Stimulated activated CD4-positive, alpha-beta T cell treated with anti-CD3 and anti-CD28 coated beads, TNF-alpha, amount 100 ng/mL, for 24 hours (primary cell): ENCODE measurements around the gene SEC24A.
"Not testable (repeated sequence)": the region's sequence is repeated elsewhere in the genome, so short reads cannot be mapped to it uniquely, and the experiment has no call there.

ENCODE experiments used
- DNase-seq, 3 experiments: peaks; one replicate each; pipeline ENCODE4 v3.0.0-alpha.2; 2020; ENCODE audit warnings: low read depth in 3 of 3

The SEC24A gene

DNA sequence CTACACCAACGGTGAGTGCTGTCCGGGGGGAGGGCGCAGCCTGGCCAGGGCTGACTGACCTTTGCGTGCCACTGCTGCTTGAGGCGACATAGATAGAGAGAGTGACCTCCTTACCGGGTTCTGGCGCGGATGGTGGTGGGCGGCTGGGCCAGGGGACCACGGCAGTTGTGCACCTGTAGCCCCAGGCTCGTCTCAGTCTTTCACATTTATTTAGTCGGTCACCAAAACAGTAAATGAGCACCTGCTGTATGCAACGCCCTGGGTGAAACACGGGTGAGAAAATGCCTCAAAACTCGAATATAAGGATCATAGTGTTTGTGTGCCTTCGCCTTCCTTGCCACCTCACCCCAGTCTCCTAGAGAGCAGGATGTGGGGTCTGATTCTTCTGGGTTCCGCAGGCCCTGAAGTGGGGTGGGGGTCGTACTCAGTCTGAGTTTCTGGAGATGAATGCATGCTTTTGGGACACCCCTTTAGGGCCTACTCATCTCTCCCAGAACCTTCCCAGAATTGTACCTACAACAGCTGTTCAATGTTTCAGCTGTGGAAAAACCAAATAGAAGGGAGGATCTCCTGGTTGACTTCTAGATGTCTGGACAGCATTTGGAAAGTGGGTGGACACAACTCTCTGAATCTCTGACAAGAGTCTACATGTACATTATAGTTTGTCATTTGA, 714 bp downstream of the SEC24A start:
- no peak for DNase-seq

DNA sequence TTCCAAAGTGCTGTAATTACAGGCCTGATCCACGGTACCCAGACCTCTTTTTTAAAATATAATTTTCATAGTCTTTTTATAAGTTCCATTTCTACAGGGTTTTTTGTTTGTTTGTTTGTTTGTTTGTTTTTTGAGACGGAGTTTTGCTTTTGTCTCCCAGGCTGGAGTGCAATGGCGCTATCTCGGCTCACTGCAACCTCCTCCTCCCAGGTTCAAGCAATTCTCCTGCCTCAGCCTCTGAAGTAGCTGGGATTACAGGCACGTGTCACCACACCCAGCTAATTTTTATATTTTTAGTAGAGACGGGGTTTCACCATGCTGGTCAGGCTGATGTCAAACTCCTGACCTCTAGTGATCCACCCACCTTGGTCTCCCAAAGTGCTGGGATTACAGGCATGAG, 2.1 kb downstream of the SEC24A start:
- DNase-seq, result not testable (repeated sequence)

GRCh38 chr5:134651531-134651930, 2.9 kb downstream of the SEC24A start:
- DNase-seq, result no peak

DNA sequence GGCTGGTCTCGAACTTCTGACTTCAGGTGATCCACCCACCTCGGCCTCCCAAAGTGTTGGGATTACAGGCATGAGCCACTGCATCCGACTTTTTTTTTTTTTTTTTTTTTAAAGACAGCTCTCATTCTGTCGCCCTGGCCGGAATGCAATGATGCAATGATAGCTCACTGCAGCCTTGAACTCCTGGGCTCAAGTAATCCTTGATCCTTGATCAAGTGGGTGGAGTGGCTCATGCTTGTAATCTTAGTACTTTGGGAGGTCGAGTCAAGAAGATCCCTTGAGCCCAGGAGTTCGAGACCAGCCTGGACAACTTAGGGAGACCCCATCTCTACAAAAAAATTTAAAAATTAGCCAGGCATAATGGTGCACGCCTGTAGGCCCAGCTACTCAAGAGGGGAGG, 8.1 kb downstream of the SEC24A start:
- no peak for DNase-seq

- no peak for DNase-seq
These were observed 10.9 kb downstream of the SEC24A start for GRCh38 chr5:134659456-134659855.

DNA sequence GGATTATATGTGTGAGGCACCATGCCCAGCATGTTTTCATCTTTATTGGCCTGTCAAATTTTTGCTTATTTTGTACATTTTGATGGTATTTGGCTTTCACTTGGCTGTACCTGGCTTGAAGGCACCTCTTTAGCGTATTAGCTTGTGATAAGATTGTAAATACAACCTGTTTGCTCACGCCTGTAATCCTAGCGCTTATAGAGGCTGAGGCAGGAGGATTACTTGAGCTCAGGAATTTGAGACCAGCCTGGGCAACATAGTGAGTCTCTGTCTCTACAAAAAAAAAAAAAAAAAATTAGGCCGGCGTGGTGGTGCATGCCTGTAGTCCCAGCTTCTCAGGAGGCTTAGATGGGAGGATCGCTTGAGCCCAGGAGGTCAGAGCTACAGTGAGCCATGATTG, 11.3 kb downstream of the SEC24A start:
- DNase-seq, result no peak

GRCh38 chr5:134662971-134663370, 14.4 kb downstream of the SEC24A start:
- DNase-seq, result no peak

DNA sequence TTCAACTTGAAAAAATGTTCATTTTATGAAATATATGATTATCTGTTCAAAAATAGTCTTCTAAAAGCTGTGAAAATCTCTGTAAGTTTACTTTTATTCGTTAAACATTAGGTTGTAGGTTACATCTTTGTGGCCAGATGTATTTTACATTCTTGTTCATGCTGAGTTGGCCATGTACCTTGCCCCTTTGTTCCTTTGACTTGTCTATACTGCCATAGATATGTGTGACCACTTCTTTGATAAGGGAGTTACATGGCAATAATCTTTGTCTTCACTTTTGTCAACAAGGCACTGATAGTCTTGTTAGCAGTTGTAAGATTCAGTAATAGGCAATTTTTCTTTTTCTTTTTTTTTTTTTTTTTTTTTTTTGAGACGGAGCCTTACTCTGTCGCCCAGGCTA, 15.9 kb downstream of the SEC24A start:
- no peak for DNase-seq

DNA sequence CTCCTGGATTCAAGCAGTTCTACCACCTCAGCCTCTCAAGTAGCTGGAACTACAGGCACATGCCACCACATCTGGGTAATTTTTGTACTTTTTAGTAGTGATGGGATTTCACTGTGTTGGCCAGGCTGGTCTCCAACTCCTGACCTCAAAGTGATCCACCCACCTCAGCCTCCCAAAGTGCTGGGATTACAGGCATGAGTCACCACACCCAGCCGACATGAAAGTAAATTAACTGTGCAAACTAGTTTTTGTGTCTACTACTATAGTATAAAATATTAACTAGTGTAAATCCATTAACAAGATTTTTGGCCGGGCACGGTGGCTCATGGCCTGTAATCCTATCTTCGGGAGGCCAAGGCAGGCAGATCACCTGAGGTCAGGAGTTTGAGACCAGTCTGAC, 25.0 kb downstream of the SEC24A start:
- DNase-seq, result not testable (repeated sequence)

- not testable (repeated sequence) for DNase-seq
These were observed 28.8 kb downstream of the SEC24A start for GRCh38 chr5:134677357-134677756.

DNA sequence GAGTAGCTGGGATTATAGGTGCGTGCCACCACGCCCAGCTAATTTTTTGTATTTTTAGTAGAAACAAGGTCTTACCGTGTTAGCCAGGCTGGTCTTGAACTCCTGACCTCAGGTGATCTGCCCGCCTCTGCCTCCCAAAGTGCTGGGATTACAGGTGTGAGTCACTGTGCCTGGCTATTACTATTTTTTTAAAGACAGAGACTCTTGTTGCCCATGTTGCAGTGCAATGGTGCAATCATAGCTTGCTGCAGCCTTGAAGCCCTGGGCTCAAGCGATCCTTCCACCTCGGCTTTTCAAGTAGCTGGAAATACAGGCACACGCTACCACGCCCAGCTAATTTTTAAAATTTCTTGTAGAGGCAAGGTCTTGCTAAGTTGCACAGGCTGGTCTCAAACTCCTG, 41.6 kb downstream of the SEC24A start:
- not testable (repeated sequence) for DNase-seq

DNA sequence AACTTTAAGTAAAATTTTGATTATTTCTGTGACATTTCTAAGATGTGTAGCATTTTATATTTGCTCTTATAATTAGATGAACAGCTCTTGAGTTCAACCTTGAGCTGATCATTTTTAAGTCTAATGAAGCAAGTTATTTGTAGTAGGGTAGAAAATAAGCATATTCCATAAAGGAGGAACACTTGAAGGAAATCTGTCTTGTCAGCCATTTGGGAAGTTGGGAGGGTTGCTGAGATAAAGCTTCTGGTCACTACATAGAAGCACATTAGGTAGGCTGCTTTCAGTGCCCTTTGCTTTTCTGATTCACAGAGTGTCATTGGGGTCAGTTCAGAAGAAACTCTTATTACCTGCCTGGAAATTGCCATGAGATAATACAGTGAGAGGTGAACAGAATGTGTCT, 44.1 kb downstream of the SEC24A start:
- no peak for DNase-seq

GRCh38 chr5:134708301-134708700, 59.7 kb downstream of the SEC24A start:
- no peak for DNase-seq

GRCh38 chr5:134714120-134714519, 65.5 kb downstream of the SEC24A start:
- DNase-seq, result no peak

DNA sequence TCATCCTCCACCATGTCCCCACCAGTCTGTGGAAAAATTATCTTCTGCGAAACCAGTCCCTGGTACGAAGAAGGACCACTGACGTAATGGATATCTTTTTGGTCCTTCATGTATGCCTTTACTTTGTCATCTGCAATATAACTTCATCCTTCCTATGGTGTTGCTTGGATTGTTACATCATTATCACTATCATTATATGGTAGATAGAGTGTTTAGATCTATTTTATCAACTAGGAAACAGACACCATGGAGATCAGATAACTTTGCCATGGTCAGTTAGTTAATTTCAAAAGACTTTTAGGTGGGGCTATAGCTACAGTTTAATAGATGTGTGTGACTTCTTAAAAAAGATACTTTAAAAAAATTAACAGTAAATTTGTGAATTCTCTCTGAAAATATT, 66.0 kb downstream of the SEC24A start:
- no peak for DNase-seq

DNA sequence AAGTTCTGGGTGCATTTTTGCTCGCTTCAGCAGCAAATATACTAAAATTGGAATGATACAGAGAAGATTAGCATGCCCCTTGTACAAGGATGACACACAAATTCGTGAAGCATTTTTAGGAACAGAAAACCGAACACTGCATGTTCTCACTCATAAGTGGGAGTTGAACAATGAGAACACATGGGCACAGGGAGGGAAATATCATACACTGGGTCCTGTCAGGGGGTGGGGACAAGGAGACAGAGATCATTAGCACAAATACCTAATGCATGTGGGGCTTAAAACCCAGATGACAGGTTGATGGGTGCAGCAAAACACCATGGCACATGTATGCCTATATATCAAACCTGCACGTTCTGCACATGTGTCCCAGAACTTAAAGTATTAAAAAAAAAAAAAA, 66.9 kb downstream of the SEC24A start:
- DNase-seq, result not testable (repeated sequence)

GRCh38 chr5:134724872-134725271, 76.3 kb downstream of the SEC24A start:
- DNase-seq, result no peak

DNA sequence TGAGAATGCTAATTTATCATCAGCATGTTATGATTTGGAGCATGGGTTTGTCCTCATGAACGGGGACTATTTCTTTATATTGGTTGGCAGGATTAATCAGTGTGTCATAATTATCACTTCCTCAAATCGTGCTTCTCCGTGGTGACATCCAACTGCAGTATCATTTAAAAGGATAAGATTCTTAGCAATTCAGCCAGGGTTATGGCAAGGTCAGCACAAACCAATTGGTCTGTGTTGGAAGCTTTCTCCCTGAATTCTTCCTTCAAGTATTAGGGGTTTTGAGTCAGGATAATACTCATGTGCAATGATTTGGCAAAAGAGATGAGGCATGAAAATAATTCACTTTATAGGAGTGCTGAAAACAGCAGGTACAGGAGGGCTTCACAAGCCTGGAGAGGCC, 84.2 kb downstream of the SEC24A start:
- DNase-seq, result no peak

DNA sequence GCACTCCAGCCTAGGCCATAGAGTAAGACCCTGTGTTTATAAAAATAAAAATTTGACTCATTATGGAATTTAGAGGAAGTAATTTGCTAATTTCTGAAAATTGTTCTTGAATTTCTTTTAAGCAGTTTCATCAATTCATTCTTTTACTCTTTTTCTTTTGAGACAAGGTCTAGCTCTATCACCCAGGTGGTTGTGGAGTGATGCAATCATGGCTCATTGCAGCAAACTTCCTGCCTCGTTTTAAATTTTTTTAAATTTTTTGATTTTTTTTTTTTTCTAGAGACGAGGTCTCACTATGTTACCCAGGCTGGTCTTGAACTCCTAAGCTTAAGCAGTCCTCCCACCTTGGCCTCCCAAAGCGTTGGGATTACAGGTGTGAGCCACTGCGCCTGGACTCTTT, 86.7 kb downstream of the SEC24A start:
- DNase-seq, result no peak

DNA sequence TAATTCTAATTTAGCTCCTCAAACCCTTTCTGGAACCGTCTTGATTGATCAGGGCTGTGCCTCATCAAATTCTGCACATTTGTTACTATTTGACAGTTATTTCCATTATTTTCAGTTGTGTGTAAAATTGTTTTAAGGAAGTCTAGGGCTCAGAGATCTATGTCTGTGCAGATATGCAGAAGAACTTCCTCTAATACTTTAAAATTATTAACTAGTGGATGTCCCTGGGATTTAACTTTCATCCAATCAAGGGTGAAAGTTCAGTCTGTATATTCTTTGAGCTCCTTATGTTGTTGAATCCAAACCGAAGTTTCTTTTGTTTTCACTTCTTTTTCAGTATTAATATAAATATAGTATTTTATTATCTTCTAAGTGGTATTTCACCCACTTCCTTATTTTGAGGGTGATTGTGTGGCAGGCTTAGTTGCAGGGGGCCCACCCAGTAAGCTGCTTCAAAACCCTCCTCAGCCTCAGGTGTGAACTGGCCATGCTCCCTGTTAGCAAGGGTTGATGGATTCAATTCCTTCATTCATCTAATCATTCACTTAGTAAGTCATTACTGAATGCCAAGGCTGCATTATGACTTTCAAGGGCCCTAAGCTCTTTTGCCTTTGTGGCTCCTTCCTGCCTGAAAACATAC, 87.7 kb downstream of the SEC24A start:
- DNase-seq, result no peak

DNA sequence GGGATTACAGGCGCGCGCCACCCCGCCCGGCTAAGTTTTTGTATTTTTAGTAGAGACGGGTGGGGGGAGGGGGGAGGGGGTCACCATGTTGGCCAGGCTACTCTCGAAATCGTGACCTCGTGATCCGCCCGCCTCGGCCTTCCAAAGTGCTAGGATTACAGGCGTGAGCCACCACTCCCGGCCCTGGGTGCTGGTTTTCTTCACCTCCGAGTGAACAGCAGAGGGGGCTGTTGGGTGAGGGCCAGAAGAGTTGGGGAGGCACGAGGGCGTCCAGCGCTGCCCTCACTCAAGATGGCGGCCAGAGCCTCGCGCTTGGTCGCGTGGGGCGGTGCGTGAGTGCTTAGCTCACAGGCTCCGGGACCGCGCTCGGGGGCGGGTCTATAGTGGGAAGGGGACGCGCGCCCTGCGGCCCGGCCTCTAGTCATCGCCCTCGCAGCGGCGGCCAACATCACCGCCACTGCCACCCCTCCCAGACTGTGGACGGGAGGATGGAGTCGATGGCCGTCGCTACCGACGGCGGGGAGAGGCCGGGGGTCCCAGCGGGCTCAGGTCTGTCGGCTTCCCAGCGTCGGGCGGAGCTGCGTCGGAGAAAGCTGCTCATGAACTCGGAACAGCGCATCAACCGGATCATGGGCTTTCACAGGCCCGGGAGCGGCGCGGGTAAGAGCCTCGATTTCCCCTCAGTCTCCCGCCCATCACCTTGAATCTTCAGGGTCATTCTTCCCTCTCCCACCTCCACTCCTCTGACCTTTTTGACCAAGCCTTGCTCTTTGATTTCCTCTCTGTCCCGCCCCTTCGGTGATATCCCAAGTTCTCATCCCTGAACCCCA, 89.8 kb downstream of the SEC24A start, which contains the start of gene CAMLG:
CAMLG (plus strand) TSS at position 416 of the 830 bp plus-strand sequence; CDS start at position 489, 73 bp downstream.
- peak; percentile 95 to 97 (median 95) for DNase-seq

DNA sequence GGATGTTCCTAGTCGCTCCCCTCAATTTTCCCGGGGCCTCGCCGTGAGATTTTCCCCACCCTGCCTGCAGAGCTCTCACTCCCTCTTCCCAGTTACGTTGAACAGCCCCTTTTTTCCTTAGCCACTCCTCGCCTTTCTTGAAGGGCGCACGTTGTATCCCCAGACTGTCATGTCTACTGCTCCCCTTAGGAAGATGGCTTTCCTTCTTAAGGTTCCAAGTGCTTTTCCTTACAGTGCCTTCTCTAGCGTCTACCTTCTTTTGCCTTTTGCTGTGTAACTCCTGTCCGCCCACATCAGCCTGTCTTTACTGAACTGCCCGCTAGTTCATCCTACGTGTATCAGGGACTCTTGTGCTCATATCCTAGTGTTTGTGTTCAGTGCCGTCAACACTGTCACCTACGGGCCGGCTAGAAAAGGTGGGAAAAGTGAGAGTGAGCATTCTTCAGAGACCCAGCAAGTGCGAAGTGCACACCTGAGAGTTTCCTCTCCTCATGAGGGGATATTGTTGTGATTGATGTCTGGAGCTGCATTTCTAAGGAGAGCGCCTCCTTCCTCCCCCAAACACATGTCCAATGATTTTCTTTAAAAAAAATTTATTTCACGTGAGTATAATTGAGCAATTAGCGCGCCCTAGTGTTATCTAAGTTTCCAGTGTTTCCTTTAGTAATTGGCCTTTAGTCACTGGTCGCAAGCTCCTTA, 90.5 kb downstream of the SEC24A start:
- DNase-seq, result peak in 1 of 3 experiments; percentile 17
